Thyroid gland (tissue), 4 donors: ENCODE results near the gene CBFA2T2.

Source experiments
- CTCF ChIP-seq, 6 experiments: fragments of 200-600 bp in 3 of 6; fragments of 450-650 bp in 3 of 6; sonication (generic) in 3 of 6; IDR thresholded peaks; one replicate each; pipeline ENCODE4 v1.5.1; 2016 to 2019; ENCODE audit warnings: antibody characterized with exemption in 6 of 6, mild to moderate bottlenecking in 2 of 6, inconsistent platforms in 1 of 6, moderate library complexity in 1 of 6
- POLR2A ChIP-seq, 2 donors: fragments of 450-650 bp; IDR thresholded peaks; one replicate each; pipeline ENCODE4 v1.6.1; 2017; ENCODE audit warnings: antibody characterized with exemption in 2 of 2, mild to moderate bottlenecking in 2 of 2, moderate library complexity in 1 of 2

DNA sequence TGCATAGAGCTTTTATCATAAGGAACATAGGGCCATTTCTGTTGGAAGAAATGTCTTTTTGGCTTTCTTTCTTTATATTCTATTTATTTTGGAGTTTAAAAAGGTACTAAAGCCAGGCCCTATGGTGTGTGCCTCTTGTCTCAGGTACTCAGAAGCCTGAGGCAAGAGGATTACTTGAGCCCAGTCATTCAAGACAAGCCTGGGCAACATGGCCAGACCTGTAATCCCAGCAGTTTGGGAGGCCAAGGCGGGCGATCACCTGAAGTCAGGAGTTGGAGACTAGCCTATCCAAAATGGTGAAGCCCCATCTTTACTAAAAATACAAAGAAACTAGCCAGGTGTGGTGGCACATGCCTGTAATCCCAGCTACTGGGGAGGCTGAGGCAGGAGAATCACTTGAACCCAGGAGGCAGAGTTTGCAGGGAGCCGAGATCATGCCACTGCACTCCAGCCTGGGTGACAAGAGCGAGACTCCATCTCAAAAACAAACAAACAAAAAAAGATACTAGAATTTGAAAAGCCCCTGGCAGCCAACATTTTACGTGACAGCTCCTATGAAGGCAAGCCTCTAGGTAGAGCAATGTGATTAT is 80.0 kb downstream of the CBFA2T2 start:
- TF ChIP-seq CTCF (IDR thresholded peaks at IDR 0.05), result no peak
- no peak for TF ChIP-seq POLR2A (IDR thresholded peaks at IDR 0.05)
